Lower lobe of right lung (tissue), 2 donors: ENCODE results near the gene GTF2F1. TPM values are rescaled to one million over a fixed set of nuclear protein-coding genes. Genes with fewer than 3 reads are reported as not detected.
"Not testable (repeated sequence)": the region's sequence is repeated elsewhere in the genome, so short reads cannot be mapped to it uniquely, and the experiment has no call there.

Source experiments
- ATAC-seq, 2 donors: fragments of 200-7000 bp; cut with Tn5 transposase; one replicate each; pipeline ENCODE4 v1.9.1; 2020 to 2022; ENCODE audit warnings: mild to moderate bottlenecking in 2 of 2, moderate library complexity in 2 of 2
- DNase-seq: peaks from one replicate; pipeline ENCODE4 v3.0.0-alpha.2; 2020
- H3K27ac ChIP-seq: fragments of 200-600 bp; one replicate; pipeline ENCODE4 v1.8.0; 2022
- H3K27me3 ChIP-seq: fragments of 200-600 bp; one replicate; pipeline ENCODE4 v1.8.0; 2022; ENCODE audit warnings: low read depth
- H3K36me3 ChIP-seq: fragments of 200-600 bp; one replicate; pipeline ENCODE4 v1.8.0; 2022; ENCODE audit warnings: mild to moderate bottlenecking
- H3K4me1 ChIP-seq: fragments of 200-600 bp; one replicate; pipeline ENCODE4 v1.8.0; 2022
- H3K4me3 ChIP-seq: fragments of 200-600 bp; one replicate; pipeline ENCODE4 v1.8.0; 2022; ENCODE audit warnings: mild to moderate bottlenecking
- H3K9me3 ChIP-seq: fragments of 200-600 bp; one replicate; pipeline ENCODE4 v1.8.0; 2022
- intact Hi-C: fragments of 100-400 bp; cut with DNase I; formaldehyde crosslinking; loops from one replicate; pipeline ENCODE4 v1.11.0; 2022
- total RNA-seq: library from RNA; stranded (reverse); fragmentation: NEBNext Ultra II Directional; extraction: Animal tissue kit (Norgen Biotek cat#: 25700); gene quantifications from one replicate; pipeline ENCODE4 v1.2.1, GENCODE V29; 2021
- TF ChIP-seq, protein P1 (sequence below): fragments of 200-600 bp; IDR thresholded peaks from one replicate; pipeline ENCODE4 v1.8.0; 2022; ENCODE audit warnings: antibody characterized with exemption, mild to moderate bottlenecking
- donor health status: DM: no; HTN: yes; CAD: no; lungs with severe emphysema.

The GTF2F1 gene
- total RNA-seq, 1 donor from 2014 or later = 49.4 TPM

DNA sequence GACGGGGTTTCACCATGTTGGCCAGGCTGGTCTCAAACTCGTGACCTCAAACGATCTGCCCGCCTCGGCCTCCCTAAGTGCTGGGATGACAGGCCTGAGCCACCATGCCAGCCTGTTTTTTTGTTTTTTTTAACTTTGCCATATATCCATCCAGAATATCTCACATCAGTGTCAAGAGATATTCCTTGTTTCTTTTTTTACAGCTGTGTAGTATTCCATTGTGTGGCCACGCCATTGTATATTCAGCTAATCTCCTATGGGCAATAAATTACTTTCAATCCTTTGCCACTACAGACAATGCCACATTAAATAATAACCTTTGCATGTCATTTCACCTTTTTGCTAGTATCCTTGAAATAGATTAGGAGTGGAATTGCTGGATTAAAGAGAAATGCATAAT, 16.4 kb upstream of the GTF2F1 start:
- TF ChIP-seq, protein P1, sequence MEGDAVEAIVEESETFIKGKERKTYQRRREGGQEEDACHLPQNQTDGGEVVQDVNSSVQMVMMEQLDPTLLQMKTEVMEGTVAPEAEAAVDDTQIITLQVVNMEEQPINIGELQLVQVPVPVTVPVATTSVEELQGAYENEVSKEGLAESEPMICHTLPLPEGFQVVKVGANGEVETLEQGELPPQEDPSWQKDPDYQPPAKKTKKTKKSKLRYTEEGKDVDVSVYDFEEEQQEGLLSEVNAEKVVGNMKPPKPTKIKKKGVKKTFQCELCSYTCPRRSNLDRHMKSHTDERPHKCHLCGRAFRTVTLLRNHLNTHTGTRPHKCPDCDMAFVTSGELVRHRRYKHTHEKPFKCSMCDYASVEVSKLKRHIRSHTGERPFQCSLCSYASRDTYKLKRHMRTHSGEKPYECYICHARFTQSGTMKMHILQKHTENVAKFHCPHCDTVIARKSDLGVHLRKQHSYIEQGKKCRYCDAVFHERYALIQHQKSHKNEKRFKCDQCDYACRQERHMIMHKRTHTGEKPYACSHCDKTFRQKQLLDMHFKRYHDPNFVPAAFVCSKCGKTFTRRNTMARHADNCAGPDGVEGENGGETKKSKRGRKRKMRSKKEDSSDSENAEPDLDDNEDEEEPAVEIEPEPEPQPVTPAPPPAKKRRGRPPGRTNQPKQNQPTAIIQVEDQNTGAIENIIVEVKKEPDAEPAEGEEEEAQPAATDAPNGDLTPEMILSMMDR = no peak
- H3K4me1 ChIP-seq = no peaks in the 10 kb centered on the region

DNA sequence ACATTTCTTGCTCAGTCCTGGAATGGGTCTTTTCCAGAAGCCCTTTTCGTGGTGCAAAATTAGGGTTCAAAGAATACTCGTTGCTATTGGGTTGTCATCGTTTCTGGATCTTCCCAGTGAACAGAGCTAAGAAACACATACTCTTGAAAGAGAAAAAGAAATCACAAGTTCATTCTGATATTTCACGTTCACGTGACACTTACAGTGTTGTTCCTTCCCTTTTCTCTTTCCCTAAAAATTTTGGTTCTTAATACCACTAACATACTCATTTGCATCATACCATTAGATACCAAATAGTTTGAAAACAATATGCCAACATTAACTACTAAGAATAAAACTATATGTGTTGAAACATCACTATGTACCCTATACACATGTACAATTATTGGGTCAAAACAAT, 13.4 kb upstream of the GTF2F1 start:
- DNase-seq = no peak
- Histone ChIP-seq H3K9me3 (no peaks in the 10 kb centered on the region), H3K27ac (no peak overlapping the region), H3K4me3 (no peak overlapping the region), H3K4me1 (no peaks in the 10 kb centered on the region), H3K27me3 (no peaks in the 10 kb centered on the region), H3K36me3 (no peaks in the 10 kb centered on the region)
- no peak for ATAC-seq
- intact Hi-C loops = no loop called here
- TF ChIP-seq, protein P1 = no peak

More for the DNA sequence above, 16.4 kb upstream of the GTF2F1 start:
- ATAC-seq (no peak), DNase-seq (no peak)
- intact Hi-C loops = no loop called here
- Histone ChIP-seq H3K4me3 (no peak overlapping the region), H3K9me3 (no peaks in the 10 kb centered on the region), H3K27me3 (no peaks in the 10 kb centered on the region), H3K27ac (no peak overlapping the region), H3K36me3 (peaks cover 13% of the 10 kb centered on the region)

DNA sequence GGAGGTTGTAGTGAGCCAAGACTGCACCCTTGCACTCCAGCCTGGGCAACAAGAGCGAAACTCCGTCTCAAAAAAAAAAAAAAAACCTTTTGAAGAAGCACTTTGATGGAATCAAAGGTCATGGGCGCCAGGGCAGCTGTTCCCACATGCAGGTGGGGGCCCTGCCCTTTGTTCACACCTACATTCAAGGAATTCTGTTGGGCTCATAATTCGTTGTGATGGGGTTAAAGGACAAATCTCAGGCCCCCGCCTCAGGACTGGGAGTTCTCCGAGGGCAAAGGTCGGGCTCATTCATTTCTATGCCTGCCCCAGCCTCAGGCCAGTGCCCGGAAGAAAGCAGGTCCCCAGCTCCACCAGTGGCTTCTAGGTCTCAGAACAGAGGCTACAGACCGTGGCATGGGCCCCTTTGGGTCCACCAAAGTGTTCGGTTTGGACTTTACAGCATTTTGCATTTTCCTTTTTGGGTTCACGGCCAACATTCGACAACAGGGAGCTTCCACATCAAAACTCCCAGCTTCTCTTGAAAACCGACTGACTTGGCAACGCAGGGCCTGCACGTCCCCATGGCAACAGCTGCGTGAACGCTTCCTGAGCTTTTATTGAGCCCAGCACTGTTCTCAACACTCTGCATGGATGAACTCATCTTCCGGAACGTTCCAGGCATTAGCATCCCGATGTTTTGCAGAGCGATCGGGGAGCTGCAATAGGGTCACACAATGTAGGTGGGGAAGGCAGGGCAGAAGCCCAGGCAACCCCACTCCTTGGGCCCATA, 10.1 kb upstream of the GTF2F1 start:
- no peaks in the 10 kb centered on the region for H3K9me3 ChIP-seq
- no peak overlapping the region for H3K4me3 ChIP-seq
- DNase-seq (no peak), ATAC-seq (no peak)
- TF ChIP-seq, protein P1 = no peak
- no peaks in the 10 kb centered on the region for H3K27me3 ChIP-seq
- H3K36me3 ChIP-seq = no peaks in the 10 kb centered on the region
- H3K27ac ChIP-seq = no peak overlapping the region
- H3K4me1 ChIP-seq = no peaks in the 10 kb centered on the region
- intact Hi-C loops = no loop called here

DNA sequence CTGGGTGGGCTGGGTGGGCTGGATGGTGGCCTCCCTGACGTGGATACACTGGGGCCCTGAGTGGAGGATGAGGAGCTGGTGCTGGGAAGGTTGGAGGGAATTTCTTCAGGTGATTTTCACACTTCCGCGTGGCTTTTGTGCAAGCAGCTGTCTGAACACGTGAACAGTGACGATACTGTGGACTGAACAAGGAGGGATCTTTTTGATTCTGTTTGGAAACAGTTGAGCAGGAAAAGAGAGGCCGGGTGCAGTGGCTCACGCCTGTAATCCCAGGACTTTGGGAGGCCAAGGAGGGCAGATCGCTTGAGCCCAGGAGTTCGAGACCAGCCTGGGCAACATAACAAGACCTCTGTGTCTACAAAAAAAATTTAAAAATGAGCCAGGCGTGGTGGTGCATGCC, 9.1 kb upstream of the GTF2F1 start:
- TF ChIP-seq, protein P1 = no peak
- Histone ChIP-seq H3K9me3 (no peaks in the 10 kb centered on the region), H3K36me3 (no peaks in the 10 kb centered on the region), H3K4me1 (no peaks in the 10 kb centered on the region), H3K4me3 (no peak overlapping the region), H3K27me3 (no peaks in the 10 kb centered on the region), H3K27ac (no peak overlapping the region)
- intact Hi-C loops = no loop called here
- DNase-seq (no peak), ATAC-seq (no peak)

DNA sequence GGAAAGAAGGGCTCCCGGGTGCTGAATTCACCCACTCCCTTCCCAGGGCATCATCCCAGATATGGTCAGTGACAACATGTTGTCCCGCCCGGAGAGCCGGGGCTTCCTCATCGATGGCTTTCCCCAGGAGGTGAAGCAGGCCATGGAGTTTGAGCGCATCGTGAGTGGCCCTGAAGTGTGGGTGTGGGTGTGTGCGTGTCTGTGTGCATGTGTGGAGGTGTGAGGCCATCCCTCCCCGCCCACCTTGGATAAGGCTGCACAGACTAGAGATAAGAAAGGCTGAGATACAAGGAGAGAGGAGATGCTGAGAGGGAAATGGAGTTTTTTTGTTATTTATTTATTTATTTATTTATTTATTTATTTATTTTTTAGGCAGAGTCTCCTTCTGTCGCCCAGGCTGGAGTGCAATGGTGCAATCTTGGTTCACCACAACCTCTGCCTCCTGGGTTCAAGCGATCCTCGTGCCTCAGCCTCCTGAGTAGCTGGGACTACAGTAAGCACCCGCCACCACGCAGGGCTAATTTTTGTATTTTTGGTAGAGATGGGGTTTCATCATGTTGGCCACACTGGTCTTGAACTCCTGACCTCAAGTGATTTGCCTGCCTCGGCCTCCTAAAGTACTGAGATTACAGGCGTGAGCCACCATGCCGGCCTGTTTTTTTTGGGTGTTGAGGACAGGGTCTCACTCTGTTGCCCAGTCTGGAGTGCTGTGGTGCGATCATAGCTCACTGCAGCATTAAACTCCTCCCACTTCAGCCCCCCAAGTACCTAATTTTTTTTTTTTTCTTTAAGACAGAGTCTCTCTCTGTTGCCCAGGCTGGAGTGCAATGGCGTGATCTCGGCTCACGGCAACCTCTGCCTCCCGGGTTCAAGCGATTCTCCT, 7.3 kb upstream of the GTF2F1 start:
- H3K4me3 ChIP-seq, H3K27ac ChIP-seq, H3K9me3 ChIP-seq, ATAC-seq, DNase-seq, H3K4me1 ChIP-seq, intact Hi-C loops, H3K27me3 ChIP-seq, H3K36me3 ChIP-seq: not testable (repeated sequence)

DNA sequence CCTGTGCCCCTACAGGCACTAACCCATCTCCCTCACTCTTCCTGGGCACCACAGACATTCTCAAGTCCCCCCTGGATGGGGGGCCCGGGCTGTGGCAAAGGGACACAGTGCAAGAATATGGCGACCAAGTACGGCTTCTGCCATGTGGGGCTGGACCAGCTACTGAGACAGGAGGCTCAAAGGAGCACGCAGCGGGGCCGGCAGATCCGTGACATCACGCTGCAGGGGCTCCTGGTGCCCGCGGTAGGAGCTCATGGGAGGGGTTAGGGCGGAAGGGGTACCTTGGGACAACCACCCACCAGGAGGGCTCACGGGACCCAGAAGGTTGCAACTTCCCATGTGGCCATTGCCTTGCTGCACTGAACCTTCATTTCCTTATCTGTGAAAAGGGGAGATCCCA, 3.3 kb upstream of the GTF2F1 start:
- H3K4me1 ChIP-seq = peaks cover 10% of the 10 kb centered on the region
- no peaks in the 10 kb centered on the region for H3K9me3 ChIP-seq
- no peak for ATAC-seq
- no peak overlapping the region for H3K27ac ChIP-seq
- TF ChIP-seq, protein P1 = no peak
- intact Hi-C loops = no loop called here
- no peak for DNase-seq
- no peaks in the 10 kb centered on the region for H3K36me3 ChIP-seq
- H3K4me3 ChIP-seq = no peak overlapping the region
- H3K27me3 ChIP-seq = no peaks in the 10 kb centered on the region
